NCI-H526 treated with DMSO at 0.1 percent for 48 hours (cell line): ENCODE results near the gene FSD1L.
A peak's percentile ranks its signal among the peaks of the same experiment; 100 is the strongest.

Experiments used
- DNase-seq: peaks from one replicate; lab custom pipeline; 2025; lab: John Stamatoyannopoulos, UW

Gene FSD1L

DNA sequence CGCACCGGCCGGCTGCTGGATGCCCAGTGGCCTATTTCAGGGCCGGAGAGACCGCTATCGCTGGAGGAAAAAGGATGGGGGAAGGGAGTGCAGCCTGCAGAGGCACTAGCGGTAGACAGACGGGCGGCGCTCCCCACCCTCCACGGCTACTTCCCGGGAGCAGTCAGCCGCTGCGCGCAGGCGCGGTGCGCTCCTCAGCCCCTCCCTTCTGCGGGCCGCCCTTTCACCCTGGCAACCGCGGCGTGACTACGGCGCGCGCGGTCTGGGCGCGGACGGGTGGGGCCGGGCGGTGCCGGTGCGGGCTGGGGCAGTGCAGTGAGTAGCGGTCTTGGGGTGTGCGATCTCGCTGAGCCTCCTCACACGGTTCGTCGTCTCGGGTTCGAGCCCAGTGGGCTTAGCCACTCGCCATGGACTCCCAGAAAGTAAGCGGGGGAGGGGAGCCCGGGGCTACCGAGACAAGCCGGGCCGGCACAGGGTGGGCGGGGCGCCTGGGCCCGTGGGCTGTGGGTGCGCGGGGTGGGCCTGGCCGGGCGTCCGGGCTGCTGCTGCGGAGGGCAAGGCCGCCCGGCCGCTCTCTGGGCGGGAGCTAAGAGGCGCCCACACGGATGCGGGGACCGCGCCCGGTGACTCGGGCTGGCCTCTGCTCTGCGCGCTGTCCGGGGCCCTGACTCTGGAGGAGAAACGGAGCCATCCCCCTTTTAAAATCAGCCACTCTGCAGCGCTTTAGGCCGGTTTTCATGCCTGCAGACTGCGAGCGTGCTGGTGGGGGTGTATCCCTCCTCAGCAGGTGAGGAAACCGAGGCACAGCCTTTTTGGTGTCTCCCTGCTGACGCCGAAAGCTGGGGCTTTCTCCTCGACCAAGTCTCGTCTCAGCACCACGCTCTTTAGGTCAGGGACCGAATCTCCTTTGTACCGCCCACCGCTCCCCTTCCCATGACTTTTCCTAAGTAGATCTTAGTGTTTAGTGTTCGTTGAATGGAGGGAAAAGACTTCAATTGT lies at the start of gene FSD1L:
TSS of gene FSD1L (plus strand) at position 221 of the 999 bp plus-strand sequence. CDS start at position 408, 187 bp downstream.
- DNase-seq = peak; percentile 78

DNA sequence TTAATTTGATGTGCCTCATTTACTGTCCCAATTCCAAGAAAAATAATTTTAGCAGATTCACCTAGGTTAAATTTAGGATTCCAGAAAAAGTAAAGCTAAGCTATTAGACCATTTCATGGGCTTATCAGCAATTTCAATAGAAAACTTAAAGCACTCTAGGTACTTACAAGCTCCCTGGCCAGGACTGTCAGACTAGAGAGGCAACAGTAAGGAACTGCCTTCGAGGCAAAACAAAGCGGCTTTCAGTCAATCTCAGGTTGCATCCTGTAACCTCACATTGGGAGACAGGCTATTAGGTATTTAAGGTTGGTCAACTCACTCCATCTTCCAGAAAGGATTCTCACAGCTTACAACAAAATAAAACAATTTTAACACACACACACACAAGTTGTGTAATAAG lies 48.7 kb upstream of the FSD1L start:
- DNase-seq = no peak

DNA sequence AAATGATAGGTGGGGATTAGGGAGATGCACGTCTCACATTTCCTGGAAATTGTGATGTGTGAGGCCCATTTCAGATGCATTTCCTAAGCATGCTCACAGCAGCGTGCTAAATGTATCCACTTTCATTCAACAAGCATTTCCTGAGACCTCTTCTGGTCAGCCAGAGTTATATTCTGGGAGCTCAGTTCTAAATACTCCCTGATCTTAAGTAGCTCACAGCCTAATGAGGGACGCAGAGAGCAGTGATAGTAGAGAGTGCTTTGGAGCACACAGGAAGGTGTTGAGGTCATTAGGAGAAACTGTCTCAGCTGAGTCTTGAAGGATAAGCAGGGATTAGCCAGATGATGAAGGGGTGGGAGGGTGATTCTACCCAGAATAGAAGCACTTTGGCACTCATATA lies 46.2 kb upstream of the FSD1L start:
- DNase-seq = no peak

DNA sequence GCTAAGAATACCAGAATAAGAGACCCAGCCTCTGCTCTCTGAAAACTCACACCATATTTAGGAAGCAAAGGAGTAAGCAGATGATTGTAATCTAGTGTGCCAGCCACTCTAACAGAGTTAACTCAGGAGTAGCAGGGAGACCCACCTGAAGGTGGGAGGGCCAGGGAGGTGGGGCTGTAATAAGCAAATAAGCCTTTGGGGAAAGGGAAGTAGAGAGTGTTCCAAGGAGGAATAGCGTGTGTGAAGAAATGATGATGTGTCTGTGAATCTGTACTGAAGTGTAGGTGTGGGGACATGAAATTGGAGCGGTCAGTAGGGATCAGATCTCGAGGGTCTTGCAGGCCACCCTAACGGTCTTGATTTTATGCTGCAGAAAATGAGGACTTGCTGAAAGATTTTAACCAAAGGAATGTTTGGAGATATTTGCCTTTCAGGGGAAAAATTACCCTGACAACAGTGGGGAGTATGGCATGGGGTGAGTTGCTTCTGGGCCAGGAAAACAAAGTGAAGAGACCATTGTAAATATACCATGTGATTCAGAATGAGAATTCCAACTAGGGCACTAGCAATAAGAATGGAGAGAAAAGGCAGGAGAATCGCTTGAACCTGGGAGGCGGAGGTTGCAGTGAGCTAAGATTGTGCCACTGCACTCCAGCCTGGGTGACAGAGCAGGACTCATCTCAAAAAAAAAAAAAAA lies 44.1 kb upstream of the FSD1L start:
- no peak for DNase-seq

DNA sequence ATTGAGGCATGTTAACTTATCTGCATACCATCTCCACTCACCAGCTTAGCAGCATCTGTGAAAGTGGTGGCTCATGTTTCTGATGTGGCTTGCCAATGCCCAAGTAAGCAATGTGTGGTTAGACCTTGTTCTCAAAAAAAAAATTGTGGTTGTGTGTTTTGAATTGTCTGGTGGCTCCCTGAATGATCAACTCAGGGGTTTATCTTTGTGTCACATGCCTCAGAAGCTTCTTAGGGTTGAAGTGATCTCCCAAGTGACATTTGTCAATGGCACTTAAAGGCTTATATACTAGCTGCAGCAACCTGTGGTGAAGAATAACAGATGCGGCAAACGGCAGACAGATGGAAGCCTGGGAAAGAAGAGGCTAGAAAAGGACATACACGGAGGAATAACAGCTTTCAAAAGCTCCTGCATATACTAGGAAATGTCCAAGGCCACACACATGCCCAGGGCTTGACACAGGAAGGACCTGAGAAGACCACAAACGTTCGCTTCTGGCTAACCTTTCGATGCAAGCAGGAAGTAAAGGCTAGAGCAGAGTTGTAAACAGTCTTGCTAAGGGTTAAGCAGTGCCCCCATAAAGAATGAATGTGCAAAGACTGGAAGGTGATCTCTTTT lies 42.2 kb upstream of the FSD1L start:
- DNase-seq = no peak

DNA sequence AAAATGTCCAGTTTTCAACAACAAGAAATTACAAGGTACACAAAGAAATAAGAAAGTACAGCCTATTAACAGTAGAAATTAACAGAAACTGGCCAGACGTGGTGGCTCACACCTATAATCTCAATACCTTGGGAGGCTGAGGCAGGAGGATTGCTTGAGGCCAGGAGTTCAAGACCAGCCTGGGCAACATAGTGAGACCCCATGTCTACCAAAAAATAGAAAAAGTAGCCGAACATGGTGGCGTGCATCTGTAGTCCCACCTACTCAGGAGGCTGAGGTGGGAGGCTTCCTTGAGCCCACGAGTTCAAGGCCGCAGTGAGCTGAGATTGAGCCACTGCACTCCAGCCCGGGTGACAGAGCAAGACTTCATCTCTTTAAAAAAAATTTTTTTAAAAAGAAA lies 41.5 kb upstream of the FSD1L start:
- DNase-seq = no peak

DNA sequence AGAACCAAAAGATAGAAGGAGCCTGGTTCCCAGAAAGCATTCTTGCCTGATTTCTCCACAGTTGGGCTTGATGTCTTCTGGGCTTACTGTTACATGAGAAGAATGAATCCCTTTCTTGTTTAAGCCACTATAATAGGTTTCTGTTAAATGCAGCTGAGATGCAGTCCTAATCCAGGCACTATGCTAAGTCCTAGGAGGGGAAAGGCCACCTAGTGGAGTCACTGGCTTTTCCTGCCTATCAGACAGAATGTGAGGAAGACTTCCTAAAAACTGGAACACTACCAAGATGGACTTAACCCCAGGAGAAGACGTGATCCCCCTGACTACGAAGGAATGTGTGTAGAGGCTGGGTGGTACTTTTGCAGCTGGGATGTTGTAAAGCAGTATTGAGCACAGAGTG lies 34.3 kb upstream of the FSD1L start:
- peak; percentile 22 for DNase-seq

DNA sequence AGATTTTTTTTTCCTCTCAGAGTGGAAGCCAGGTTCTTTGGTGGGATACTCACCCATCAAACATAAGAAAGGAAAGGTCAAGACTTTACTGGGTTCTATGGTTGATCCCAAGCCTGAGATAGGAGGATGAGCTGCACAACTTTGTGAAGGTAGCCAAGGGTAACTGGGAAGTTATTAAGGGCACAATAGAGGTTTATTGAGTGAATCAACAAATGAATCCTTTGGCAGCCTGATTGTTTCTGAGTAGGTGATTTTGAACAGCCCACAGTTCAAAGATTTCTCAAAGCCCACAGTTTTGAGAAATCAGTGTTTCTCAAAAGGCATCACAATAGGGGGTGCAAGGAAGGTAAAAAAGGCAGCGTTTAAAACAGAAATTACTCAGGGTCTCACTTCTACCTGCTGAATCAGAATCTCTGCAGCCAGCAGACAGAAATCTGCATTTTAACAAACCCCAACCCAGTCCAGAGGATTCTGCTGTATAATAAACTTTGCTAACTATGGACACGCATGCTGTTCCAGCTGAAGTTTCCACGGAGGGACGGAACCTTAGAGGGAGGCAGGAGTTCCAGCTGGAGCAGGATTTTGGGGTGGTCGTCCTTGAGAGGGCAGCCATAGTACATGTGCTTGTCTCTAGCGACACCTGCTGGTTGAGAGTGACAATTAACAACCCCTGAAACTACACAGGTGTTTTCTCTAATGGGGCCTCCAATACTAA lies 32.7 kb upstream of the FSD1L start:
- DNase-seq = peak; percentile 9

DNA sequence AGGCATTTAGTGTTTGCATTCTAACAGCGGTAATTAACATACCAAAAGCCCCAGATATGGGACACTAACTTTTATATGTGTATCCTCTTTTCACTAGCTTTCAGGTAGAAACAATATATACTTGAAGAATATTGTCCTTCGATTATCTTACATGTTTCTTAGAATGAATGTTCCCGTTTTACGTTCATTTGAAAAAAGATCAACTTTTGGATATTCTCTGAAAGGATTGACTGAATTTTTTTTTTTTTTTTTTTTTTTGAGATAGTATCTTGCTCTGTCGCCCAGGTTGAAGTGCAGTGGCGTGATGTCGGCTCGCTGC lies 32.2 kb upstream of the FSD1L start:
- no peak for DNase-seq

DNA sequence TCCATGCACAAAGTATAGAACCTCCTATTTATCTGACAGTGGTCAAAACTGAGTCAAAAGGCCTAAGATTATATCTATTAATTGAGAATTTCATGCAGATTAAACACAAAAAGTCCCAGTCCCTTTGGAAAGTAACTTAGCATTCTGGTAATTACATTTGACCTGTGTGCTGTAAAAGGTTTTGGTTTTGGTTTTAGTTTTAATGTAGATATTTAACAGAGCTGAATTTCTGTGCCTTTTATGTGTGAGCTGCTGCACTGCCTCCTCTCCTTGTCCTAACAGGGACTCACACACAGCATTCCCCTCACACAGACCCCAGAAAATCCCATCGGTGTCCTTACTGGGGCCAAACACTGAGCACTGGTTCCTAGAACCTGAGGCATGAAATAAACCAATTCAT lies 31.0 kb upstream of the FSD1L start:
- no peak for DNase-seq

DNA sequence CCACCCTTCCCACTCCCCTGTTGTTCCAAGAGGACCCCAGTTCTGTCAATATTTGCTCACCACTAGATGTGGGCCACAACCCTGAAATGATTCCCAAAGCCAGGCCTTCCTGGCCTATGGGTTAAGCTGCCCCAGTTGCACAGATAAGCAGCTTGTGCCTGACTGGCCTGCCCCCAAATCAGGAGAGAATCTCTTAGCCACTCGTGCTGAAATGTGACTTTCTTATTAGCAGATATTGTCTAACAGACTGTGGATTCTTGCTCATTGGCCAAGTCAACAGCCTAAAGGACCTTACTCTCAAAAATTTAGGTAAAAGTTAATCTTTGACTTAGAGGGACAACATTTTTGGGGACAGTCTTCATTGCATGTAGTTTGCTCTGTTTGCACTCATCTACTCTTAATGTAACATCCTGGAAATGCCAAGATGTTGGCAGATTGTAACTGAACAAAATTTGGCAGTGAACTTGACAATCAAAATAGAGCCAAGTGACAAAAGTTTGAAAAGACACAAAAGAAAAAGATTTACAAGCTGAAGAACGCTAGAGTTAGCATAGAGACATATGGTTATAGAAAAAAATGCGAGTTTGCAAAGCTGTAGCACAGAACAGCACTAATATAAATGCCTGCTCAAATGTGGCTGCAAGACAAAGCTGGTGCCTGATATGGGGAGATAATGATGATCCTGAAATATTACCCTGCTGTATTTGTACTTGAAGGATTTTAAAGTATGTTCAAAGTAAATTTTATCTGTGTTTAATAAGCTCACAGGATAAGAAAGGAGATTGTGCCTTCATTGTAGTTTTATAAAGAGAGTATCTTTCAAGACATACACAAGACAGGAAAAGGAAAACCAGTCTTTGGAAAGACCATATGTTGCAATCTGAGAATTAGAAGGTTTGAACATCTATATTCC lies 29.0 kb upstream of the FSD1L start:
- no peak for DNase-seq

DNA sequence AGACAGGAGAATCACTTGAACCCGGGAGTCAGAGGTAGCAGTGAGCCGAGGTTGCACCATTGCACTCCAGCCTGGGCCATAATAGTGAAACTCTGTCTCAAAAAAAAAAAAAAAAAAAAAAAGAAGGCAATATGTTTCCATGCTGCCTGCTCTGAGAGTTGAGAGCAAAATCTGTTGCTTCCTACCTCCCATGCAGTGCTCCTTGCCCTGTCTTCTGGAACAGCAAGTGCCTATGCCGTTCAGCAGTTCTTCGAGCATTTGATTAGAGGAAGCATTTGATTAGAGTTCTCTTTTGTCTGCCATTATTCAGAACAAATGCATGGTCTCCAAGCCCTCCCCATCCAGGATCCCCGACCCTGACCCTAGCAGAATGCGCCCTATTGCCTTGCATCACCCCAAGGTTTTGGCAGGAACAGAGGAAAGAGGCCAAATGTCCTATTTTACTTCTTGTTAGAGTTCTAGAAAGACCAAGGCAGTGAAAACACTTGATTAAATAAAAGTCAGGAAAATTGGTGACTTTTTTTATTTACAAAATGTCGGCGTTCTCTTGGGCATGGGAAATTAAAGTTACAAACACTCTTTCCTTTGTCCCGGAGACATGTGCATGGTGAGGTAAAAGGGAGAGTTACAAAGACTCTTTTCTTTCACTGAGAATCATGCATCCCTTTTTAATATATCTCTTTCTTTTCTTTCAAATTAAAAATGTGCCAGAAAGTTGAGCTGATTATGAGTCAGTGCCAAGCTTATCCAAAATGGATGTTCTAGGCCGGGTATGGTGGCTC lies 27.8 kb upstream of the FSD1L start:
- no peak for DNase-seq

DNA sequence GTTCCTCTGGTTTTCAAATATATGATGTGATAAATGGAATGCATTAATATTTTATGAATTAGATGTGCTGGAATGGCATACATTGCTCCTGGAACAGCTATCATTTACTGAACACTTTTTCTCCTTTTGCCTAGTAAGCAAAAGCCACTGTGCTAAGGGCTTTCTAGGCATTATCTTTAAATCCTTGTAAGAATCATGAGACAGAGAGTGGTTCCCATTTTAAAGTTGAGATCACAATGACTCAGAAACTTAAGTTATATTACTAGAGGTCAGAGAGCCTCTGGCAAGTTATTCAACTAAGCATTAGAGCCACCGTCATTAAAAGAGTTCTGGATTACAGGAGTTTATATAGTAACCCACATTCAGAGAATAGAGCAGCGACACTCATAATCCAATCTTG lies 26.7 kb upstream of the FSD1L start:
- no peak for DNase-seq

DNA sequence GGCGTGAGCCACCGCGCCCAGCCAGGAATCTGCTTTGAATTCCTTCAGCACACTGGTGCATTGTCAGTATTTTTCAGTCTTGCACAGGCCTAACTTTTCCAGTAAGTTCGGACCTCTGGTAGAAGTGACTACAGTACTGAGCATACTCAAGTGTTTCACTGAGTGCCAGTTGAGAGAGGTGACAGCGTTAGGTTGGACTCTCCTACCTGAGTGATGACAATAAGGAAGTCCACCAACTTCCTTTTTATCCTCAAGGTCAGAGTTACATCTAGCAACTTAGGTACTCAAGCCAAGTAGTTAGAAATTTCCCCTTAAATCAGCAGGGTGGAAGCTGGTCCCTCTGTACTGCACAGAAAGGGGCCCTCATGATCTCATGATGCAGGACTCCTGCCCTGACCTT lies 26.0 kb upstream of the FSD1L start:
- DNase-seq = no peak

DNA sequence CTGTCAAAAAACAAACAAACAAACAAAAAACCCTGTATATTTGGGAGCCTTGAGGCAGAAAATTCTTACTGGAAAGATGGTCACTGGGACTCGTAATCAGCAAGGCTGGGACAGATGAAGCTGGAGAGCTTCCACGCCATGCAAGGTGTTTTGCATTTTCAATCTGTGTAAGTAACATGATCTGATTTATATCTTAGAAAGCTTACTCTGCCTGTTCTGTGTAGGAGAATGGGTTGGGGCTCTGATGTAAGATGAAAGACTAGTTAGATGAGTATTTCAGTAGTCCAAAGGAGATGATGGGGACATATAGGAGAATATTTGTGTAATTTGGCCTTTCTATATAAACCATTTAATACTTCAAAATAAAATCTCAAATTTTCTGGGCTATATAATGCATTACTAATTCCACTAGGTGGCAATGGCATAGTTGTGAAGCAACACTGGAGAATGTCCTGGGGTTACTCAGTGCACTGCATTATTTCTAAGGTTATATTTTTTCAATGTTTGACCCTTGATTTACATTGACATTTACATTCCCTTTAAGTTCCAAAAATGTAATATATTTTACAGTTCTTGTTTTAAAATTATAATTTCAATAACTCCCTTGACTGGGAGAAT lies 21.9 kb upstream of the FSD1L start:
- no peak for DNase-seq

DNA sequence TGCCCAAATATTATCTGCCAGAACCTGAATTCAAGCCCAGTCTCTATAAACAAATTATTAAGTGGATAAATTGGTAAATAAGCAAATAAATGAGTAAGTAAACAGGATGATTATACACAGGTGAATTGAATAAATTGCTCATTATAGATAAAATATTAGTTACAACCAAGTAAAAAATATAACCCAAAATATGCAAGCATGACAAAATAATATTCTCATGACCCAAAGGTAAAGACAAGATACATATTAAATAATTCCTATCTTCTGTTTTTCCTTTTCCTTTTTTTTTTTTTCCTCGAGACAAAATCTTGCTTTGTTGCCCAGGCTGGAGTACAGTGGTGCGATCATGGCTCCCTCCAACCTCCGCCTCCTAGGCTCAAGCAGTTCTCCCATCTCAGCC lies 21.2 kb upstream of the FSD1L start:
- no peak for DNase-seq

DNA sequence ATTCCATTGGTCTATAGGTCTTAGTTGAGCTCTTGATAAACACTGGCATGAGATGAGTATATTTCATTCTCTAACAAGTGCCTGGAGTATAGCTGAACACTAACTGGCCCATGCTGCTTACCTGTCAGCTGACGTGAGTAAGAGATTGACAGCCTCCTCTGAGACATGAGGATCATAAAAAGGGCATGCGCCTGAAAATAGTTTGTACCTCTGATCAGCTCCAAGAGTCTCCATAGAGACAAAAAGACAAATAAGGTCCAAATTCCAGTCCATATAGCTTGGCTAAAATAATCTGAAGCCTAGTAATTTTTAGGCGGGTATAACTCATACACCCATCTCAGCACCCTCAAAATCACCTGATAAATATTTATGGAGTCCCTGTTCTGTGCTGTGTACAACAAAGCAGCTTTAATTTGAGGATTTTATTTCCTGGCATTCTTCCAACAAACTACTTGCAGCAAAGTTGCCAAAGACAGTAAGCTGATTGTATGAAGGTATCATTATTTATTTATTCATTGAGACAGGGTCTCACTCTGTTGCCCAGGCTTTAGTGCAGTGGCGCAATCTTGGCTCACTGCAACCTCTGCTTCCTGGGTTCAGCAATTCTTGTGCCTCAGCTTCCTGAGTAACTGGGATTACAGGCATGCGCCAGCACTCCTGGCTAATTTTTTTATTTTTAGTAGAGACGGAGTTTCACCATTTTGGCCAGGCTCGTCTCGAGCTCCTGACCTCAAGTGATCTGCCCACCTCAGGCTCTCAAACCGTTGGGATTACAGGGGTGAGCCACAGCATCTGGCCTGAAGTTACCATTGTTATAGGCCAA lies 16.2 kb upstream of the FSD1L start:
- no peak for DNase-seq

DNA sequence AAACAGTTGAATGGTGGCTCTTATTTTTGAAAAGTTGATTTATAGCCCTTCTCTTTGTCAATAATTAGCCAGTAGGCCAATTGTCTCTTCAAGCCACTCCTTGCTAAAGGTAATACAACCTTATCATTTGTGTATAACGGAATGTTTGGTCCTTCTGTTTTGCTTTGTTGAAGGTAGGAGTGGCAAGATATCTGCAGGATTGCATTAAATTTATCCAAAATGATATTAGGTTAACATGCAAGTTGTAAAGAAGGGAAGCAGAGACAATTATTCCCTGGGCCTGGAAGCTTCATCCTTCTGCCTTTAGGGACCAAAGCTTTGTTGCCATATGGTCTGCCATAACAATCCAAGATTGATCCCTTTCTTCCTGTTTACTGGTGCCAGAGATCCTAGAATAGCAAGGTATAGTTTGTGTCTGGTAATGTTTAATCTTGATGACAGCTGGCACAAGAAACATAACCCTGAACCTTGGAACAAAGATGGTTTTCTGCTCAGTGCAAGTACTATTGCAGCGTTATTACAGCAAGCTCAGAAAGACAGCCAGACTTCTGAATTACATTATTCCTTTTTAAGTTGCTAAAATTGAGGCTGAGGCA lies 15.5 kb upstream of the FSD1L start:
- DNase-seq = no peak

DNA sequence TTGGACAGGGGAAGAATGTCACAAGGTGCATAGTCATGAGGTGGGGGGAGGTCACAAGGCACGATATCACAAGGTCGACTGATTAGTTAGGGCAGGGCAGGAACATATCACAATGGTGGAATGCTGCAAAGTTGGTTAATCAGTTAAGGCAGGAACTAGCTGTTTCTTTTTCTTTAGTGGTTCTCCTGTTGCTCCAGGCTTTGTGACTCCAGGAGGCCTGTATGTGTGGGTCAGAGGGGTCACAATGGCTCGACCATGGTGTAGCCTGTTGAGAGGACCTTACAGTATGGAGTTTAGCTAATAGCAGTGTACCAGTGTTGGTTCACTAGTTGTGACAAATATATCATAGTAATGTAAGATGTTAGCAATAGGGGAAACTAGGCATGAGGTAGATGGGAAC lies 12.4 kb upstream of the FSD1L start:
- no peak for DNase-seq
